Activated T-cell treated with anti-CD3 and anti-CD28 coated beads for 24 hours (primary cell): ENCODE data around the gene JSRP1.
A peak's percentile ranks its signal among the peaks of the same experiment; 100 is the strongest.

Experiments
- DNase-seq: peaks from one replicate; pipeline ENCODE4 v3.0.0-alpha.2; 2020; ENCODE audit warnings: low read depth

The JSRP1 gene

GRCh38 chr19:2246801-2247361, 9.3 kb downstream of the JSRP1 start:
- no peak for DNase-seq

- no peak for DNase-seq
Measured at GRCh38 chr19:2246014-2246620, 10.1 kb downstream of the JSRP1 start.

GRCh38 chr19:2245273-2245672, 10.9 kb downstream of the JSRP1 start:
- DNase-seq: no peak

GRCh38 chr19:2244486-2244885, 11.7 kb downstream of the JSRP1 start:
- no peak for DNase-seq

GRCh38 chr19:2244125-2244411, 12.1 kb downstream of the JSRP1 start:
- DNase-seq: no peak

GRCh38 chr19:2243274-2244124, 12.7 kb downstream of the JSRP1 start:
- no peak for DNase-seq

GRCh38 chr19:2242816-2243215, 13.4 kb downstream of the JSRP1 start:
- DNase-seq: no peak

- DNase-seq: no peak
Measured at GRCh38 chr19:2242092-2242537, 14.1 kb downstream of the JSRP1 start.

- no peak for DNase-seq
Measured at GRCh38 chr19:2240881-2241760, 15.1 kb downstream of the JSRP1 start.

- DNase-seq: no peak
Measured at GRCh38 chr19:2239771-2240770, 16.1 kb downstream of the JSRP1 start.

- no peak for DNase-seq
Measured at GRCh38 chr19:2239173-2239572, 17.0 kb downstream of the JSRP1 start.

GRCh38 chr19:2237869-2238153, 18.4 kb downstream of the JSRP1 start:
- no peak for DNase-seq

- DNase-seq: no peak
Measured at GRCh38 chr19:2237051-2237868, 19.0 kb downstream of the JSRP1 start.

GRCh38 chr19:2236314-2237050, 19.7 kb downstream of the JSRP1 start, which contains the start of the genes PLEKHJ1 and SF3A2:
Gene PLEKHJ1 (minus strand): TSS chr19:2236329. CDS start chr19:2236248, 81 bp downstream.
Gene SF3A2 (plus strand): TSS chr19:2236824. CDS start chr19:2243419, 6,595 bp downstream.
- peak; percentile 98 for DNase-seq

- DNase-seq: no peak
Measured at GRCh38 chr19:2236064-2236313, 20.2 kb downstream of the JSRP1 start.

GRCh38 chr19:2235381-2236063, 20.7 kb downstream of the JSRP1 start:
- DNase-seq: no peak

GRCh38 chr19:2234996-2235380, 21.2 kb downstream of the JSRP1 start:
- no peak for DNase-seq

- no peak for DNase-seq
Measured at GRCh38 chr19:2233601-2234280, 22.5 kb downstream of the JSRP1 start.
